ENCODE data around the gene UBE2G2.

DNA sequence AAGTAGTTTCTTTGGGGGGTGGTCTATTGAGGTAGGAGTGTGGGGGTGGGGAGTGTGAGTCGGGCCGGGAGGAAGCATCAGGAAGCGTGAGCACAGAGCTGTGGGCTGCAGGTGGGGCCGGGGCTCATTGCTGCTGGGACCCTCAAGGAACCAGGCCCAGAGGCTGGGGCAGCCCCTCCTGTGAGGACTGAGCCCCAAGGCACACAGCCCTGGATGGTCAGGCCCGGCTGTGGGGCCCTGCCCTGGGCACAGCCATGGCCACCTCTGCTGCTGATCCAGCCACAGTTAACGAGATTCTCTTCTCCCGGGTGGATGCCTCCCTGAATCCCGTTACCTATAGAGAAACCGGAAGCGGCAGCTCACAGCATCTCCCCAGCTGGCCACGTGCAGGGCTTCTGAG is 39.2 kb upstream of the UBE2G2 start:
- TF ChIP-seq CTCF (conservative IDR thresholded peaks at IDR 0.05; ENCODE audit: low read depth, low read length) = no peak
- TF ChIP-seq EZH2phosphoT487 (IDR thresholded peaks at IDR 0.05; ENCODE audit: borderline replicate concordance, low read length) = no peak
- no peak for TF ChIP-seq EZH2 (IDR thresholded peaks at IDR 0.05; ENCODE audit: low read length, unreplicated experiment)
